WTC11 (cell line): Measurements from ENCODE around the gene CALR3. TPM values are rescaled to one million over a fixed set of nuclear protein-coding genes. Genes with fewer than 3 reads are reported as not detected.

Source experiments
- ATAC-seq: fragments of 200-7000 bp; cut with Tn5 transposase; 2 replicates; pipeline ENCODE4 v1.10.0; 2021; ENCODE audit warnings: mild to moderate bottlenecking, moderate library complexity
- CTCF ChIA-PET: fragments of 300-600 bp; sonication (Branson Sonifier 250); formaldehyde crosslinking; loops from one replicate; lab custom pipeline; 2021; ENCODE audit warnings: antibody characterized with exemption; lab: Charles Lee
- POLR2A ChIA-PET: fragments of 350-600 bp; sonication (Branson Sonifier 250); formaldehyde crosslinking; loops from one replicate; lab custom pipeline; 2021; ENCODE audit warnings: antibody characterized with exemption; lab: Charles Lee
- DNase-seq: peaks from one replicate; pipeline ENCODE4 v3.0.0; 2021; ENCODE audit warnings: low spot score
- H3K27ac Mint-ChIP-seq: 2 replicates; pipeline ENCODE4 v1.8.0; 2021; ENCODE audit warnings: mixed read lengths
- H3K27me3 Mint-ChIP-seq: 2 replicates; pipeline ENCODE4 v1.8.0; 2021; ENCODE audit warnings: low read depth, mild to moderate bottlenecking, moderate library complexity, mixed read lengths
- H3K36me3 Mint-ChIP-seq: 2 replicates; pipeline ENCODE4 v1.8.0; 2021; ENCODE audit warnings: mixed read lengths
- H3K4me1 Mint-ChIP-seq: 2 replicates; pipeline ENCODE4 v1.8.0; 2022; ENCODE audit warnings: mixed read lengths
- H3K4me3 Mint-ChIP-seq: 2 replicates; pipeline ENCODE4 v1.8.0; 2021; ENCODE audit warnings: mild to moderate bottlenecking, moderate library complexity, mixed read lengths
- H3K9me3 Mint-ChIP-seq: 2 replicates; pipeline ENCODE4 v1.8.0; 2021; ENCODE audit warnings: mixed read lengths
- ATF2 ChIP-seq: sonication (generic); formaldehyde crosslinking; IDR thresholded peaks from 2 replicates; pipeline ENCODE4 v1.8.1; 2022; ENCODE audit warnings: low read depth, missing genetic modification reagents, borderline replicate concordance
- EMX1 ChIP-seq: fragments of 250-450 bp; sonication (Bioruptor Pico); IDR thresholded peaks from 2 replicates; pipeline ENCODE4 v1.8.0; 2021; ENCODE audit warnings: mild to moderate bottlenecking
- ERG ChIP-seq: fragments of 250-450 bp; sonication (Bioruptor Pico); IDR thresholded peaks from 2 replicates; pipeline ENCODE4 v1.8.0; 2021; ENCODE audit warnings: mild to moderate bottlenecking
- FOXJ3 ChIP-seq: sonication (generic); formaldehyde crosslinking; IDR thresholded peaks from 2 replicates; pipeline ENCODE4 v1.9.0; 2021; ENCODE audit warnings: missing genetic modification reagents, mild to moderate bottlenecking, borderline replicate concordance
- GRHL2 ChIP-seq: fragments of 250-450 bp; sonication (Bioruptor Pico); IDR thresholded peaks from 2 replicates; pipeline ENCODE4 v1.8.0; 2022; ENCODE audit warnings: mild to moderate bottlenecking, moderate library complexity; ENCODE audit not compliant: insufficient replicate concordance, severe bottlenecking
- HMGA2 ChIP-seq: fragments of 250-450 bp; sonication (Bioruptor Pico); IDR thresholded peaks from 2 replicates; pipeline ENCODE4 v1.4.0; 2021; ENCODE audit warnings: mild to moderate bottlenecking, moderate library complexity
- JAZF1 ChIP-seq: fragments of 250-450 bp; sonication (Bioruptor Pico); IDR thresholded peaks from 2 replicates; pipeline ENCODE4 v1.9.0; 2021; ENCODE audit warnings: moderate library complexity, mild to moderate bottlenecking, inconsistent platforms
- KAT7 ChIP-seq: sonication (generic); formaldehyde crosslinking; IDR thresholded peaks from 2 replicates; pipeline ENCODE4 v1.8.1; 2023; ENCODE audit warnings: missing genetic modification reagents, mild to moderate bottlenecking, borderline replicate concordance
- MLX ChIP-seq: sonication (generic); formaldehyde crosslinking; IDR thresholded peaks from 2 replicates; pipeline ENCODE4 v1.8.1; 2023; ENCODE audit warnings: mild to moderate bottlenecking, missing genetic modification reagents, moderate library complexity
- SMAD3 ChIP-seq: sonication (generic); formaldehyde crosslinking; IDR thresholded peaks from 2 replicates; pipeline ENCODE4 v1.8.0; 2022; ENCODE audit warnings: missing genetic modification reagents, mild to moderate bottlenecking, borderline replicate concordance
- SOX15 ChIP-seq: fragments of 250-450 bp; sonication (Bioruptor Pico); IDR thresholded peaks from 2 replicates; pipeline ENCODE4 v1.9.0; 2021; ENCODE audit warnings: mild to moderate bottlenecking
- ZNF219 ChIP-seq: sonication (generic); formaldehyde crosslinking; IDR thresholded peaks from 2 replicates; pipeline ENCODE4 v1.8.0; 2023; ENCODE audit warnings: missing genetic modification reagents, mild to moderate bottlenecking, borderline replicate concordance
- ZNF532 ChIP-seq: fragments of 250-450 bp; sonication (Bioruptor Pico); IDR thresholded peaks from 2 replicates; pipeline ENCODE4 v1.9.0; 2021; ENCODE audit warnings: mild to moderate bottlenecking, borderline replicate concordance
- total RNA-seq: library from RNA; stranded (reverse); gene quantifications from 3 replicates; pipeline ENCODE4 v1.2.3, GENCODE V29; 2021
- TF ChIP-seq, protein P1 (sequence below): sonication (generic); formaldehyde crosslinking; IDR thresholded peaks from 2 replicates; pipeline ENCODE4 v1.8.1; 2023; ENCODE audit warnings: mild to moderate bottlenecking, missing genetic modification reagents
- TF ChIP-seq, protein P2 (sequence below): sonication (generic); formaldehyde crosslinking; IDR thresholded peaks from 2 replicates; pipeline ENCODE4 v1.8.1; 2022; ENCODE audit warnings: low read depth, mild to moderate bottlenecking, moderate library complexity, missing genetic modification reagents, borderline replicate concordance
- TF ChIP-seq, protein P3 (sequence below): fragments of 250-450 bp; sonication (Bioruptor Pico); conservative IDR thresholded peaks from 2 replicates; pipeline ENCODE4 v1.9.0; 2021; ENCODE audit warnings: mild to moderate bottlenecking

Gene CALR3
- total RNA-seq, 1 experiment from 2014 or later: 0.87 TPM

DNA sequence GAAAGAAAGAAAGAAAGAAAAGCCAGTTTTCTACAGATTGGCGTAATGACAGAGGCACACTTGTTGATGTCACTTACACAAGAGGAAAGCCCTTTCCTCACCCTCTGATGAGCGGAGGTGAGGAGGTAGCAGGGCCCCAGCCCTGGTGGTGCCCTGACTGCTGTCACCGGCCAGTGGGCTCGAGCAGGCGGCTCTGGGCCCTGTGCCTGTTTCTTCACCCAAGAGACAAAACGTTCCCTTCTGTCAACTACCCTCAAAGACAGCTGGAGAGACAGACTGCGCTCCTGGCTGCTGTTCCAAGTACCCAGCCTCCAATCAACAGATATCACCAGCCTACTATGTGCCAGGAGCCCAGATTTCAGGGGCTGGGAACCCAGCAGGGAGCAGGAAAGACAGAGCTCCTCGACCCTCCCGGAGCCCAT, 34.3 kb downstream of the CALR3 start:
- peak overlapping the region; percentile 69; the same call in 1 of the 2 replicates for H3K27ac Mint-ChIP-seq
- ChIA-PET POLR2A (interaction anchor here (0.9 kb wide), 1 partner anchor 10 kb away, joined by 3 read pairs; no protein-coding TSS in a partner anchor), CTCF (interaction anchor here (0.5 to 3.3 kb wide), 3 partner anchors 20 to 243 kb away, joined by 3 to 21 read pairs (median 3); no protein-coding TSS in a partner anchor)
- TF ChIP-seq, protein P1, sequence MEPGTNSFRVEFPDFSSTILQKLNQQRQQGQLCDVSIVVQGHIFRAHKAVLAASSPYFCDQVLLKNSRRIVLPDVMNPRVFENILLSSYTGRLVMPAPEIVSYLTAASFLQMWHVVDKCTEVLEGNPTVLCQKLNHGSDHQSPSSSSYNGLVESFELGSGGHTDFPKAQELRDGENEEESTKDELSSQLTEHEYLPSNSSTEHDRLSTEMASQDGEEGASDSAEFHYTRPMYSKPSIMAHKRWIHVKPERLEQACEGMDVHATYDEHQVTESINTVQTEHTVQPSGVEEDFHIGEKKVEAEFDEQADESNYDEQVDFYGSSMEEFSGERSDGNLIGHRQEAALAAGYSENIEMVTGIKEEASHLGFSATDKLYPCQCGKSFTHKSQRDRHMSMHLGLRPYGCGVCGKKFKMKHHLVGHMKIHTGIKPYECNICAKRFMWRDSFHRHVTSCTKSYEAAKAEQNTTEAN (CRISPR knock-in tag): no peak
- TF ChIP-seq JAZF1 (CRISPR knock-in tag): no peak
- TF ChIP-seq MLX (CRISPR knock-in tag): no peak
- no peak for TF ChIP-seq SOX15 (CRISPR knock-in tag)
- TF ChIP-seq, protein P2, sequence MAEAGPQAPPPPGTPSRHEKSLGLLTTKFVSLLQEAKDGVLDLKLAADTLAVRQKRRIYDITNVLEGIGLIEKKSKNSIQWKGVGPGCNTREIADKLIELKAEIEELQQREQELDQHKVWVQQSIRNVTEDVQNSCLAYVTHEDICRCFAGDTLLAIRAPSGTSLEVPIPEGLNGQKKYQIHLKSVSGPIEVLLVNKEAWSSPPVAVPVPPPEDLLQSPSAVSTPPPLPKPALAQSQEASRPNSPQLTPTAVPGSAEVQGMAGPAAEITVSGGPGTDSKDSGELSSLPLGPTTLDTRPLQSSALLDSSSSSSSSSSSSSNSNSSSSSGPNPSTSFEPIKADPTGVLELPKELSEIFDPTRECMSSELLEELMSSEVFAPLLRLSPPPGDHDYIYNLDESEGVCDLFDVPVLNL: no peak
- no peak for TF ChIP-seq ZNF532 (CRISPR knock-in tag)
- TF ChIP-seq ERG: no peak
- TF ChIP-seq ZNF219 (CRISPR knock-in tag): no peak
- no peak for TF ChIP-seq SMAD3 (CRISPR knock-in tag)
- TF ChIP-seq EMX1 (CRISPR knock-in tag): no peak
- no peak for TF ChIP-seq GRHL2 (CRISPR knock-in tag)
- TF ChIP-seq, protein P3, sequence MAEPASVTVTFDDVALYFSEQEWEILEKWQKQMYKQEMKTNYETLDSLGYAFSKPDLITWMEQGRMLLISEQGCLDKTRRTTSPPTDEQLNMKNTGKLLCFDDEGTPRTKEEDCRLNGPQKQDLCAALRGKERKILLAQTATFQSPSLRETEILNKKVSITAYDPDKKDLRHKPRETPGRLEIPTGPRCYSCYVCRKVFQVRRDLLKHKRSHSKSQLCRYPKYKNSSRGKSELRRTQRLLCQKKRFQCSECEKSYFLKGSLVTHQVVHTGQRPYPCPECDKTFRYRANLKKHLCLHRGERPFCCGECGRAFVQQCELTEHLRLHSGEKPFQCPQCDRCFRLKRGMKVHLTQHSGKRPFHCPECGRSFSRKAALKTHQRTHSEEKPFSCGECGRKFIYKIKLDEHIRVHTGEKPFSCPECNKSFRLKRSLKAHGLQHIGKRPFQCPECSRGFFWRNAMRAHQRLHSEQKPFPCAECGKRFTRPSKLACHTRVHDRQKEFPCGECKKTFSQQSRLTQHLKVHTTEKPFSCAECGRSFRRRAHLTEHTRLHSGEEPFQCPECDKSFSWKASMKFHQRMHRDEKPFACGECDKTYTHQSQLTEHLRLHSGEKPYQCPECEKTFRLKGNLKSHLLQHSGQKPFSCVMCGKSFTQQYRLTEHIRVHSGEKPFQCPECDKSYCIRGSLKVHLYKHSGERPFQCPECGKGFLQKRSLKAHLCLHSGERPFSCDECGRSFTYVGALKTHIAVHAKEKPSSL (CRISPR knock-in tag): no peak
- no peak for TF ChIP-seq ATF2 (CRISPR knock-in tag)
- TF ChIP-seq FOXJ3: no peak
- no peak for TF ChIP-seq HMGA2 (CRISPR knock-in tag)
- TF ChIP-seq KAT7: no peak
- ATAC-seq (no peak), DNase-seq (no peak)
- peaks cover 36% of the 10 kb centered on the region for H3K4me1 Mint-ChIP-seq
- H3K36me3 Mint-ChIP-seq: no peaks in the 10 kb centered on the region
- H3K9me3 Mint-ChIP-seq: no peaks in the 10 kb centered on the region
- H3K4me3 Mint-ChIP-seq: no peak overlapping the region
- no peaks in the 10 kb centered on the region for H3K27me3 Mint-ChIP-seq
